ENCODE measurements around the gene HRAS. TPM values are rescaled to one million over a fixed set of nuclear protein-coding genes. Genes with fewer than 3 reads are reported as not detected.

HRAS gene
- total RNA-seq, 2 donors from 2014 or later = 64.8 to 68.2 TPM

GRCh38 chr11:488062-488461, 47.3 kb downstream of the HRAS start:
- Histone ChIP-seq H3K4me3 (ENCODE audit: low read length) (no peak overlapping the region), H3K27me3 (ENCODE audit: control insufficient read depth, insufficient read depth, low read length, poor library complexity, severe bottlenecking) (no peaks in the 10 kb centered on the region), H3K9ac (ENCODE audit: extremely low read depth, low read length, poor library complexity, severe bottlenecking) (no peak overlapping the region), H3K9me3 (ENCODE audit: control insufficient read depth, low read length) (no peaks in the 10 kb centered on the region), H3K4me1 (ENCODE audit: control insufficient read depth, insufficient read depth, low read length) (no peaks in the 10 kb centered on the region), H3K36me3 (ENCODE audit: control insufficient read depth, insufficient read depth, low read length) (peaks cover 3% of the 10 kb centered on the region), H3K27ac (ENCODE audit: low read depth, low read length) (no peak overlapping the region)
- peaks cover 2% of the 10 kb centered on the region for H3K9me3 Mint-ChIP-seq
- TF ChIP-seq CTCF (conservative IDR thresholded peaks at IDR 0.05) = no peak
- no peak overlapping the region for H3K27ac Mint-ChIP-seq
- H3K4me3 Mint-ChIP-seq = no peak overlapping the region
- peaks cover 20% of the 10 kb centered on the region for H3K36me3 Mint-ChIP-seq (ENCODE audit: low read depth)
- H3K27me3 Mint-ChIP-seq (ENCODE audit: insufficient read depth) = no peaks in the 10 kb centered on the region
- no peaks in the 10 kb centered on the region for H3K4me1 Mint-ChIP-seq
- no peak for DNase-seq
- 91 to 94% methylated on average over 17 to 25 of the region's 25 CpGs for WGBS, 2 experiments (ENCODE audit: insufficient coverage in 1 of 2, insufficient read length in 1 of 2)

- H3K4me1 Mint-ChIP-seq = no peaks in the 10 kb centered on the region
- no peak for DNase-seq
- no peak overlapping the region for H3K4me3 Mint-ChIP-seq
- Histone ChIP-seq H3K27ac (ENCODE audit: low read depth, low read length) (no peak overlapping the region), H3K36me3 (ENCODE audit: control insufficient read depth, insufficient read depth, low read length) (peaks cover 3% of the 10 kb centered on the region), H3K4me1 (ENCODE audit: control insufficient read depth, insufficient read depth, low read length) (no peaks in the 10 kb centered on the region), H3K9ac (ENCODE audit: extremely low read depth, low read length, poor library complexity, severe bottlenecking) (no peak overlapping the region), H3K9me3 (ENCODE audit: control insufficient read depth, low read length) (no peaks in the 10 kb centered on the region), H3K27me3 (ENCODE audit: control insufficient read depth, insufficient read depth, low read length, poor library complexity, severe bottlenecking) (no peaks in the 10 kb centered on the region), H3K4me3 (ENCODE audit: low read length) (no peak overlapping the region)
- H3K9me3 Mint-ChIP-seq = peaks cover 2% of the 10 kb centered on the region
- H3K27me3 Mint-ChIP-seq (ENCODE audit: insufficient read depth) = no peaks in the 10 kb centered on the region
- no peak for TF ChIP-seq CTCF (conservative IDR thresholded peaks at IDR 0.05)
- H3K36me3 Mint-ChIP-seq (ENCODE audit: low read depth) = peaks cover 20% of the 10 kb centered on the region
- WGBS, 2 experiments (ENCODE audit: insufficient coverage in 1 of 2, insufficient read length in 1 of 2) = 90 to 100% methylated on average over 8 to 22 of the region's 22 CpGs
- H3K27ac Mint-ChIP-seq = no peak overlapping the region
Observed at GRCh38 chr11:487571-488021, 47.8 kb downstream of the HRAS start.

GRCh38 chr11:486189-486588, 49.2 kb downstream of the HRAS start:
- TF ChIP-seq CTCF (conservative IDR thresholded peaks at IDR 0.05) = no peak
- H3K4me3 Mint-ChIP-seq = no peak overlapping the region
- H3K27ac ChIP-seq (ENCODE audit: low read depth, low read length) = no peak overlapping the region
- WGBS, 2 experiments (ENCODE audit: insufficient coverage in 1 of 2, insufficient read length in 1 of 2) = 96 to 98% methylated on average over 18 to 23 of the region's 23 CpGs
- H3K9ac ChIP-seq (ENCODE audit: extremely low read depth, low read length, poor library complexity, severe bottlenecking) = no peak overlapping the region
- no peaks in the 10 kb centered on the region for H3K9me3 ChIP-seq (ENCODE audit: control insufficient read depth, low read length)
- no peak for DNase-seq
- no peak overlapping the region for H3K4me3 ChIP-seq (ENCODE audit: low read length)
- H3K27me3 ChIP-seq (ENCODE audit: control insufficient read depth, insufficient read depth, low read length, poor library complexity, severe bottlenecking) = no peaks in the 10 kb centered on the region
- no peaks in the 10 kb centered on the region for H3K4me1 ChIP-seq (ENCODE audit: control insufficient read depth, insufficient read depth, low read length)
- H3K4me1 Mint-ChIP-seq = no peaks in the 10 kb centered on the region
- H3K27ac Mint-ChIP-seq = no peak overlapping the region
- H3K27me3 Mint-ChIP-seq (ENCODE audit: insufficient read depth) = no peaks in the 10 kb centered on the region
- peaks cover 3% of the 10 kb centered on the region for H3K36me3 ChIP-seq (ENCODE audit: control insufficient read depth, insufficient read depth, low read length)
- H3K9me3 Mint-ChIP-seq = peaks cover 2% of the 10 kb centered on the region
- H3K36me3 Mint-ChIP-seq (ENCODE audit: low read depth) = peaks cover 24% of the 10 kb centered on the region
